Islet precursor cell (in vitro differentiated cells): ENCODE measurements around the gene YTHDF1.

ENCODE experiments used
- DNase-seq: peaks from one replicate; pipeline ENCODE4 v3.0.0-alpha.2; 2018

The YTHDF1 gene

GRCh38 chr20:63206878-63207277 is 9.1 kb downstream of the YTHDF1 start:
- peak; percentile 52 for DNase-seq

- DNase-seq, result no peak
Measured at GRCh38 chr20:63205896-63206295, 10.0 kb downstream of the YTHDF1 start.

- no peak for DNase-seq
Measured at GRCh38 chr20:63204362-63204761, 11.6 kb downstream of the YTHDF1 start.

- no peak for DNase-seq
Measured at GRCh38 chr20:63202811-63203526, 13.0 kb downstream of the YTHDF1 start.

- DNase-seq, result no peak
Measured at GRCh38 chr20:63202021-63202420, 13.9 kb downstream of the YTHDF1 start.

- no peak for DNase-seq
Measured at GRCh38 chr20:63198606-63199005, 17.3 kb downstream of the YTHDF1 start.

- DNase-seq, result no peak
Measured at GRCh38 chr20:63196768-63197470, 19.0 kb downstream of the YTHDF1 start.

- DNase-seq, result no peak
Measured at GRCh38 chr20:63194797-63195173, 21.1 kb downstream of the YTHDF1 start.

GRCh38 chr20:63194007-63194796 is 21.7 kb downstream of the YTHDF1 start:
- no peak for DNase-seq

- DNase-seq, result no peak
Measured at GRCh38 chr20:63192721-63193120, 23.2 kb downstream of the YTHDF1 start.

- no peak for DNase-seq
Measured at GRCh38 chr20:63191400-63191799, 24.5 kb downstream of the YTHDF1 start.

GRCh38 chr20:63190828-63191227 is 25.1 kb downstream of the YTHDF1 start:
- DNase-seq, result no peak

- no peak for DNase-seq
Measured at GRCh38 chr20:63189846-63190559, 25.9 kb downstream of the YTHDF1 start.

GRCh38 chr20:63189322-63189642 is 26.6 kb downstream of the YTHDF1 start:
- DNase-seq, result no peak

GRCh38 chr20:63188641-63189321 is 27.1 kb downstream of the YTHDF1 start:
- DNase-seq, result no peak

- no peak for DNase-seq
Measured at GRCh38 chr20:63188159-63188442, 27.8 kb downstream of the YTHDF1 start.

GRCh38 chr20:63187338-63188158 is 28.4 kb downstream of the YTHDF1 start:
- no peak for DNase-seq

GRCh38 chr20:63186528-63187316 is 29.2 kb downstream of the YTHDF1 start:
- no peak for DNase-seq

GRCh38 chr20:63186084-63186483 is 29.8 kb downstream of the YTHDF1 start:
- no peak for DNase-seq

GRCh38 chr20:63185215-63185796 is 30.6 kb downstream of the YTHDF1 start:
- no peak for DNase-seq
